Measurements from ENCODE around the gene CATSPERD. TPM values are rescaled to one million over a fixed set of nuclear protein-coding genes. Genes with fewer than 3 reads are reported as not detected.
"Not testable (repeated sequence)": the region's sequence is repeated elsewhere in the genome, so short reads cannot be mapped to it uniquely, and the experiment has no call there.

Gene CATSPERD
- total RNA-seq, 1 donor from 2014 or later = not detected

GRCh38 chr19:5696196-5697021, 24.0 kb upstream of the CATSPERD start:
- DNase-seq (peak; percentile 33), ATAC-seq (no peak)
- intact Hi-C loops (cut with micrococcal nuclease) = no loop called here

- intact Hi-C loops (cut with micrococcal nuclease) = no loop called here
- ATAC-seq = no peak
- DNase-seq = no peak
These were observed 23.2 kb upstream of the CATSPERD start for GRCh38 chr19:5697022-5697889.

DNA sequence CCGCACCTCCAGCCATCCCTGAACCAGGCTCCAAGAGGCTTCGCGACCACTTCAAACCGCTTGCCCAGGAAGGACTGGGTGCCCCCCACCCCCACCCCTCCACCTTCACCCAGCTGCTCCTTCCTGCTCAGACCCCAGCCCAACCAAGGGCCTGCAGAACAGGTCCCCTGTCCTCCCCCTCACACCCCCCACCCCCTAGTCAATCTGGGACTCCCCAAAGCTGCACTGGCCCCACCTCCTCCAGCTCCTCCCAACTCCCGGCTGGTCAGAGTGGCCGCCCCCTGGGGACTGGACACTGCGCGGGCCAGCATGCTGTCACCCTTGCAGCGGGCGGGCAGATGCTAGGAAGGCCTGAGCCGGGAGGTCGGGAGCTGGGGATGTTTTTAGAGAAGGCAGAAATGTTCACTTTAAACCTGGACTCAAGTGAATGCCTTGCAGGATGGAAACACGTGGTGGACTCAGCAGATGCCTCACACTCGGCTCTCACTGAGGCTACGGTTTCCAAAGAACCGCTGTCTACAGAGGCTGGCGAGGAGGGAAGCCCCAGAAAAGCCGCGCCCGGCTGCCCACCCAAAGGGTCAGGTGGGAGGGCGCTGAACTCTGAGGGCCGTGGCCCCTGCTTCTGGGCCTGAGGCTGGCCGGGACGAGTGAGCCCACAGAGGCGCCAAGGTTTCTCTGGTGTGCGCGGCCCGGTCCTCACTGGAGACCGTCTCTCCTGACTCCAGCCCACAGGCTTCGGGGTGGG, 22.4 kb upstream of the CATSPERD start:
- DNase-seq (peak; percentile 30), ATAC-seq (no peak)
- intact Hi-C loops (cut with micrococcal nuclease) = no loop called here

- ATAC-seq (no peak), DNase-seq (no peak)
- intact Hi-C loops (cut with micrococcal nuclease) = no loop called here
These were observed 21.6 kb upstream of the CATSPERD start for GRCh38 chr19:5698635-5699422.

DNA sequence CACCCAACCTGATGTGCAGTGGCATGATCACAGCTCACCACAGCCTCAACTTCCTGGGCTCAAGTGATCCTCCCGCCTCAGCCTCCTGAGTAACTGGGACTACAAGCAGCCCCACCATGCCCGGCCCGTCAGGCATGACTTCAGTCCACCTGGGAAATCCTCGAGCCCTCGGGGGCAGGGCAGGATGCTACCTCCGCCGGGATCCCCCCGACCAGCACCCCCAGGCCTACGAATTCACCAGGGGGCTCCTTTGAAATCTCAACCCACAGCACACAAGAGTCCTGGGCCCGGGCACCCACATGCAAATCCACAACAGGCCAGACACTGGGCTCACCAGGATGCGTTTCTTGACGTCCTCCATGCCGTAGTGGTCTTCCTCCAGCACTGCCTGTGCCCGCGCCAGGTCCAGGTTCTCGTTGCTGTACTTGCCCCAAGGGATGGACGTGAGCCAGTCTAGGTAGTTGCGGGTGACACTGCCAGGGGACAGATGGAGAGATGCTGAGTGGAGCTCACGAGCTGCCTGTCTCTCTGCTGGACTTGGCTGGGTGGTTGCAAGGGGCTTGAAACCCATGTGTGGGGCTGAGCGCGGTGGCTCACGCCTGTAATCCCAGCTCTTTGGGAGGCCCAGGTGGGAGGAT, 19.9 kb upstream of the CATSPERD start:
- intact Hi-C loops (cut with micrococcal nuclease) = no loop called here
- no peak for ATAC-seq
- no peak for DNase-seq

DNA sequence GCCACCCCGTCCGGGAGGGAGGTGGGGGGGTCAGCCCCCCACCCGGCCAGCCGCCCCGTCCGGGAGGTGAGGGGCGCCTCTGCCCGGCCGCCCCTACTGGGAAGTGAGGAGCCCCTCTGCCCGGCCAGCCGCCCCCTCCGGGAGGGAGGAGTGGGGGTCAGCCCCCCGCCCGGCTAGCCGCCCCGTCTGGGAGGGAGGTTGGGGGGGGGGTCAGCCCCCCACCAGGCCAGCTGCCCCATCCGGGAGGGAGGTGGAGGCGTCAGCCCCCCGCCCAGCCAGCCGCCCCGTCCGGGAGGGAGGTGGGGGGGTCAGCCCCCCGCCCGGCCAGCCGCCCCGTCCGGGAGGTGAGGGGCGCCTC, 18.4 kb upstream of the CATSPERD start:
- DNase-seq; ATAC-seq; intact Hi-C loops (cut with micrococcal nuclease): not testable (repeated sequence)

DNA sequence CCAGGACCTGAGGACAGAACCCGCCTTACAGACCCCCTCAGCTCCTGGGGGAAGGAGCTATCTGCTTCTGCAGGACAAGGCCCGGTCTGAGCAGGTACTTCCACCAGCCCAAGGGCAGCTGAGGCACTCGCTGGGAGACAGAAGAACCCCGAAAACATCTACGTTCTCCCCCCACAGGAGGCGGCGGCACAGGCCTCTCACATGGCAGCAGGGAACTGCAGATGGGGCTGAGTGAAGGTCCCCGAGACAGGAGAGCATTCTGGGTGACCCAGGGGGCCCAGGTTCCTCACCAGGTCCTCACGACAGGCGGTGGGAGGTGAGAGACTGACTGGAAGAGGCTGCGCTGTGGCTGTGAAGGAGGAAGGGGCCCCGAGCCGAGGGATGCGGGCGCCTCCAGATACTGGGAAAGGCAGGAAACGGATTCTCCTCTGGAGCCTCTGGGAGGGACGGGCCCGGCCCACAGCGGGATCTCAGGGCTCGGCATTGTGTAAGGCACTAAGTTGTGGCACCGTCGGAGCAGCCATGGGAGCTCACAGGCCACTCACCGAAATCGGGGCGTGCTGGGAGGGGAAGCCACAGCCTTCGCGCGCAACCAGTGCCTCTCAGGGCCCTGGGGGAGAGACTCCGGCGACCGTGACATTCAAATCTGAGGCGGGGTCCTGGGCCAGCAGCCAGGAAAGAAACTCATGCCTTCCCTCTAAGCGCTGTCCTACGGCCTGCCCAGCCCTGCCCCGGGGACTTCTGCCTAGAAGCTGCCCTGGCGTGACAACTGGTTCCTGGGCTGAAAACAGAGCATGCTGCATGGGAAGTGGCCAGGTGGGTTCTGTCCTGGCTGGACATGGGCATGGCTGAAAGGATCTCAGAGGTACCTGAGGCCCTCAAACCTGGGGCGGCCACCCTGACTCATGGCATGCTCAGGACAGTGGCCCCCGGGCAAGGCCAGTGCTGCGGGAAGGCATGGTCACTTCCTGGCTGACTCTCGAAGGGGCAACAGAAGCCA, 16.3 kb upstream of the CATSPERD start:
- ATAC-seq (no peak), DNase-seq (no peak)
- intact Hi-C loops (cut with micrococcal nuclease) = no loop called here

- no peak for ATAC-seq
- no peak for DNase-seq
- intact Hi-C loops (cut with micrococcal nuclease) = no loop called here
These were observed 14.9 kb upstream of the CATSPERD start for GRCh38 chr19:5705552-5705951.

- no peak for DNase-seq
- intact Hi-C loops (cut with micrococcal nuclease) = no loop called here
- ATAC-seq = no peak
These were observed 13.4 kb upstream of the CATSPERD start for GRCh38 chr19:5706876-5707573.

- intact Hi-C loops (cut with micrococcal nuclease) = no loop called here
- ATAC-seq = no peak
- no peak for DNase-seq
These were observed 12.6 kb upstream of the CATSPERD start for GRCh38 chr19:5707576-5708575.

- DNase-seq = no peak
- intact Hi-C loops (cut with micrococcal nuclease) = no loop called here
- no peak for ATAC-seq
These were observed 9.4 kb upstream of the CATSPERD start for GRCh38 chr19:5711025-5711424.

DNA sequence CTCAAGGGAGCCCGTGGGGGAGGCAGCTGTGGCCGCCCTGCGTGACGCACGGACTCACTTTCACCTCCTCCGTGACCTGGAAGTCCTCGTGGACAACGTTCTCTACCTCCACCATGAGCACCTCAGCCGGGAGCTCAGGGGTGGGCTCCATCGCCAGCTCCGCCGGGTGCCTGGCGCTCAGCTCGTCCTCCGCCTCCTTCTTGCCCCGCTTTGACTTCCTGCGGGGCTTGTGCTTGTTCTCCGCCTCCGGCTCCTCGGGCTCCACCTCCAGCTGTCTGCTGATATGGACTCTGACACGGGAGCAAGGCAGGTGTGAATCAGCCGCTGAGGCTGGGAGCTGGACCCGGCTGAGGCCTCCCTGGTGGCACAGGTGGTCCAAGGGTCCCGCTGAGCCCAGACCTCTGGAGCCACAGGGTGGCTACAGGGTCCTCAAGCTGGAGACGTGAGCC, 8.7 kb upstream of the CATSPERD start:
- intact Hi-C loops (cut with micrococcal nuclease) = no loop called here
- ATAC-seq (no peak), DNase-seq (no peak)

DNA sequence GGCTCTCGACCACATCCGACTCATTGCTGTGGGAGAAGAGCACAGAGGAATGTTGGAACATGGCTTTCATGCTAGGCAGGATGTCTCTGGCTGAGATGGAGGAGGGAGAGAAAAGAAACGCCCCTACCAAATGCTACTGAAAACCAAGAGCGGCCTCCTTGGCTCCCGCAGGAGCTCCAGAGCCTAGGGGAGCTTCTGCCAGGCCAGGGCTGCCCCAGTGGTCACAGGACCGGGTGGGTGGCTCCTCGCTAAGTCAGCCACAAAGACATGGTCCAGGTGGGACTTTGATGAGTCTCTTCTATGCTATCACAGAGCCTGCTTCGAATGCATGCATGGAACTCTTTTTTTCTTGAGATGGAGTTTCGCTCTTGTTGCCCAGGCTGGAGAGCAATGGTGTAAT, 7.2 kb upstream of the CATSPERD start:
- DNase-seq (no peak), ATAC-seq (no peak)
- intact Hi-C loops (cut with micrococcal nuclease) = no loop called here

DNA sequence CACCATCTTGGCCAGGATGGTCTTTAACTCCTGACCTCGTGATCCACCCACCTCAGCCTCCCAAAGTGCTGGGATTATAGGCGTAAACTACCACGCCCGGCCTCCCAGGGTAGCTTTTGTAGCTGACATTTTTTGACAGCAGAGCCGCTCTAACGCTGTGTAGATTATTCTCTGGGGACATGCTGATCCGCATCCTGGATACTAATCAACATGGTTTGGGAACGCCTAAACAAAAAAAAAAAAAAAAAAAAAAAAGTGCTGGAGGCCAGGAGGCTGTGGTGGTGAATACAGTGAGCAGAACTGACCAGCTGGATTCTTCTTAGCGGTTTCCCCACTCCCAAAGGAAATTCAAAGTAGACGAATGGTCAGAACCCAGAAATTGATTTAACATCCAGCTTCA, 5.6 kb upstream of the CATSPERD start:
- DNase-seq (no peak), ATAC-seq (peak; percentile 18)
- intact Hi-C loops (cut with micrococcal nuclease) = no loop called here

- ATAC-seq (no peak), DNase-seq (no peak)
- intact Hi-C loops (cut with micrococcal nuclease) = no loop called here
These were observed 3.1 kb upstream of the CATSPERD start for GRCh38 chr19:5717215-5717935.

Measured in left ventricle myocardium superior (tissue), 1 donor.